Stimulated activated CD4-positive, alpha-beta T cell treated with anti-CD3 and anti-CD28 coated beads, Interleukin-4, amount 100 ng/mL, for 4 hours (primary cell): ENCODE measurements around the gene GRIK1.

Experiments
- DNase-seq, 2 experiments: peaks; one replicate each; pipeline ENCODE4 v3.0.0-alpha.2; 2020

GRIK1 gene

GRCh38 chr21:29660047-29660720 is 279.6 kb downstream of the GRIK1 start:
- no peak for DNase-seq

GRCh38 chr21:29658934-29659203 is 280.9 kb downstream of the GRIK1 start:
- DNase-seq: no peak

DNA sequence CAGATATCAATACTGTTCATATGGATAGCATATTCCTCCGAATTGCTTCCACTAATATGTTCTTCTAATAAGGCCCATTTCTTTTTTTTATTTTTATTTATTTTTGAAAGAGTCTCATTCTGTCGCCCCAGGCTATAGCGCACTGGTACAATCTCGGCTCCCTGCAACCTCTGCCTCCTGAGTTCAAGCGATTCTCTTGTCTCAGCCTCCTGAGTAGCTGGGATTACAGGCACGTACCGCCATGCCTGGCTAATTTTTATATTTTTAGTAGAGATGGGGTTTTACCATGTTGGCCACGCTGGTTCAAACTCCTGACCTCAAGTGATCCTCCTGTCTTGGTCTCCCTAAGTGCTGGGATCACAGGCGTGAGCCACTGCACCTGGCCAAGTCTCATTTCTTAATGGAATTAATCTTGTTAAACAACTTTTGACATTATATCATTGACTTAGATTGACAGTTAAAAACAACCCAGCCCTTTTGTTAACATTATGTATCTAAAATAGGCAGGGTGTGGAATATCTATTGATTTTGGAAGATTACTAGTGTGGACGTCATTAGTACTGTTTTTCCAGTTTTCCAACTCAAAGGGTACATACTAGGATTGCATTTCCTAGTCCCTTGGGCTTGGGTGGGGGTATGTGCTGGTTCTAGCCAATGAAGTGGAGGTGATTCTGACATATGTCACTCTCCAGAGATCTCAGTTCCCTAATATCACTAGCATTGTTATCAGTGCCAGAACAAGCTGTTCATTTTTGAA is 281.4 kb downstream of the GRIK1 start:
- DNase-seq: no peak

GRCh38 chr21:29657240-29657989 is 282.4 kb downstream of the GRIK1 start:
- no peak for DNase-seq

DNA sequence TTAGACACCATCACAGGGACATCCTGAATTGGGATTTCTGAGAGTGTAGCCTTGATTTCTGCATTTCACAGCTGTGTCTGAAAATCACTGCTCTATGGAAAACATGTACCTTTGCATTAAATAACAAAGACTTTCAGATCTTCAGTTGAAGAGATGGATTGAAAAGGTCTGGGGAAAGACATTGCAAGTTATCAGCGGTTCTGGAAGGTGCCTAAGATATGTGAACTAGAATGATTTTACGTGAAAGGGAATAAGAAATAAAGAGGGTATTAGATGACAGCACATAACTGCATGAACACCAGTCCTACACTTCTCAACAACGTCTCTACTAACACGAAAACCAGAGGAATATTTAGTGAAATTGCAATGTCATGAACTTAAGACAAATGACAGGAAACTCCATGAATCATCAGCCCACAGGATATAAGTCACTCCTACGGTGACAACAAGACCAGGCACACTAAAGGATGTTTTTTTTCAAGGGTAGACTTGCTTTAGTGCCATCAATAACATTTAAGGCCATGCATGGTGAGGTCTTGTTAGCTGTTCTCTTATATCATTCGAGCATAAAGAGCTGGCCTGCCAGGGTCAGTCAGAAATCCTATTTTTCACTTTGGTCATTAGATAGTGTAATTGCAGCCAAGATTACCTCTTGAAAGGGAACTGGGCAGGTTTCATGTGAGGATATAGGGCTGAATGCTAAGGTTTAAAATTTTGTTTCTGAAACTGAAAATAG is 283.1 kb downstream of the GRIK1 start:
- no peak for DNase-seq

GRCh38 chr21:29655577-29655976 is 284.2 kb downstream of the GRIK1 start:
- no peak for DNase-seq

GRCh38 chr21:29654855-29655254 is 284.9 kb downstream of the GRIK1 start:
- no peak for DNase-seq

DNA sequence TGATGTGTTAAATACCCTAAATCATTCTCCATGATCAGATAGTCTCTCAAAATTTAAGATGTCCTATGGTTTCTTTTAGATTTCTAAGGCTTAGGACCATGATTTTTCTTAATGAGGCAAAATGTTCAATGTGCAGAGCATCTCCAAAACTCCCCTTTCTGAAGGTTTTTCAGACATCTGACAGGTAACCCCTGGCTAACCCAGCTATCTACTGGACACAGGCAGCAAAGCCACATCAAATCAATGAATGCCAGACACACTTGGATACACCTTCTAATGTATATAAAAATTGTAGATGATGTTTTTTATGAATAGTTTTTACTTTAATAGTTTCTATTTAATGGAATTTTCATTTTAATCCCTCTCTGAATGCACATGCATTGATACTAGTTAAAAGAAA is 285.6 kb downstream of the GRIK1 start:
- no peak for DNase-seq

DNA sequence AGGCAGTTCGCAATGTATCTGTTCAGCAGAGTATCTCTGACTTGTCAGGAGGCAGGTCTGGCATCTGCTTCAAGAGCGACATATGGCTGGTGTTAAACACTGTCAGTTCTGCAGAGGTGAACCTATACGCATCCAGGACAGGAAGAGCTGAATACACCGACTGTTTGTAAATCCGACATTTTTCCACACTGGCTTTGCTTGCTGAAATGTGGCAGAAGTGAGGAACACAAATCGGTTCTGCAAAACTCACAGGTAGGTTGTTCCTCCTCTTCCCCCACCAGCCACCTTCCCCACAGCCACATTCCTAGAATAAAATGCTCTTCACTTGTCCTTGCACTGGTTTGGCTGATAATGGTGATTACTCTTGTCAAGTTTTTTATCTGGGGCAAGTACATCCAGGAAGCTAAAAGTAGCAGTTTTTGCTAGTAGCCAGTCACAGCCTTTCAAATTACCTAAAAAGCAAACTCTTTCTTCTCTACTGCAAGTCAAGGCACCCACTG is 289.2 kb downstream of the GRIK1 start:
- no peak for DNase-seq

GRCh38 chr21:29649406-29649814 is 290.4 kb downstream of the GRIK1 start:
- DNase-seq: no peak

GRCh38 chr21:29648710-29649240 is 291.0 kb downstream of the GRIK1 start:
- no peak for DNase-seq

DNA sequence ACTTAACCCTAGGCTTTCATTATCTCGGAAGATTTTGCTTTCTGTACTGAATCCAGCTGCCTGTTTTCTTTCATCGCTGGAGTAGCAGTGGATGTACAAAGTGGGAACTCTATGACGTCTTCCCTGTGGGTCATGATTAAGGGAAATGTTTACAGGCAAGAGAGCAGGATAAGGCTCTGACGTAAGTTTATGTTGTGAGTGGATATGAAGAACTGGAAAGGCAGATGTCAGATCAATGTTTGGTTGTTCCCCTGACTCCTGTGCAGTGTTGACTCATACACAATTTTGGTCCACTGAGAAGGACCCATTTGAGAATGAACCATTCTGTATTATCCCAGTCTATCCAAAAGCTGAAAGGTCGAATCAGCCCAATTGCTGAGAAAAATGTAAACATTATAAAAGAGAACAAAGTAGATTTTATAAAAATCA is 292.4 kb downstream of the GRIK1 start:
- DNase-seq: no peak

- DNase-seq: no peak
These were observed 293.9 kb downstream of the GRIK1 start for GRCh38 chr21:29645666-29646553.

DNA sequence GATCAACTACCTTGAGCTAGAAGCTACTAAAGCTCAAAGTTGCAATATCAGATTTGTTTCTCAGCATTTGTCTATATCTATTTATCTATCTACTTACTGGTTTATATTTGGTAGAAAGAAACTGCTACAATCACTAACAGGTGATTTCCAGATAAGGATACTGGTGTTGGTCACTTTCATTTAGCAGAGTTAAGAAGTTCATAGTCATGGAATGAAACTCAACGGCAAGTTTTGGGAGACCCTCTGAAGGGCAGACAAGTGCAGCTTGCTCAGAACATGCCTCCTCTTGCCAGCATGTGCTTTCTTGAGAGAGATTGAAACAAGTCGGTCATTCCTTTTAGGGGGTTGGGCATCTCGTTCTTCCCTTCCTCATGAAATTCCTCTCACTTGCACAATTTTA is 296.5 kb downstream of the GRIK1 start:
- DNase-seq: no peak

DNA sequence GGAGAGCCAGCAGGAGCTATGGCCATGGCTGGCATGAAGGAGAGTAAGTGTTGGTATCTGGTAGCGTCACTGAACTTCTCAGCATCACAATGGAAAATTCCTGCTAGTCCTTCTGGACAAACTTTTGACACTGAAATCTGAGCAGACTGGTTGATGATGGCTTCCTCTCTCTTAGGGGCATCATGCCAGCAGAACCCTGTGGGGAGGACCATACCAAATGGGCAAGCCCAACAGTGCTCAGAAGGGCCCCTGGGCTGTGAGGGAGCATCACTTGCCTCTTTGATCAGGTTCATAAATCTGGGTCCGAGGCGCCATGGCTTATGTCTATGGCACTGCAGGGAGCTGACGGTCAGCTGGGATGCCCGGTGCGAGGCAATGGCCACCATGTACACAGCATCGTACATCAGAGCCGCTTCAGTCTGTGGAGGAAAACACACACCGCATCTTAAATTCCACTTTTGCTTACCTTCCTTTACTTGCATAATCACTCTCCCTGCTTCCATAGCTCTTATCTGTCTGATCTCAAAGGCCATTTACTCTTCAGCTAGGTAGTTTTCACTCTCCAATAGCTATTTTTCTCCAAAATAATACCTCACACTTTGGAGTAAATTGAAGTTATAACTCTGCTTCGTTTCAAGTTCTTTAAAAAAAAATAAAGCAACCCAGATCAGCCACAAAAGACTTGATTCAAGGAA is 297.1 kb downstream of the GRIK1 start:
- DNase-seq: no peak

DNA sequence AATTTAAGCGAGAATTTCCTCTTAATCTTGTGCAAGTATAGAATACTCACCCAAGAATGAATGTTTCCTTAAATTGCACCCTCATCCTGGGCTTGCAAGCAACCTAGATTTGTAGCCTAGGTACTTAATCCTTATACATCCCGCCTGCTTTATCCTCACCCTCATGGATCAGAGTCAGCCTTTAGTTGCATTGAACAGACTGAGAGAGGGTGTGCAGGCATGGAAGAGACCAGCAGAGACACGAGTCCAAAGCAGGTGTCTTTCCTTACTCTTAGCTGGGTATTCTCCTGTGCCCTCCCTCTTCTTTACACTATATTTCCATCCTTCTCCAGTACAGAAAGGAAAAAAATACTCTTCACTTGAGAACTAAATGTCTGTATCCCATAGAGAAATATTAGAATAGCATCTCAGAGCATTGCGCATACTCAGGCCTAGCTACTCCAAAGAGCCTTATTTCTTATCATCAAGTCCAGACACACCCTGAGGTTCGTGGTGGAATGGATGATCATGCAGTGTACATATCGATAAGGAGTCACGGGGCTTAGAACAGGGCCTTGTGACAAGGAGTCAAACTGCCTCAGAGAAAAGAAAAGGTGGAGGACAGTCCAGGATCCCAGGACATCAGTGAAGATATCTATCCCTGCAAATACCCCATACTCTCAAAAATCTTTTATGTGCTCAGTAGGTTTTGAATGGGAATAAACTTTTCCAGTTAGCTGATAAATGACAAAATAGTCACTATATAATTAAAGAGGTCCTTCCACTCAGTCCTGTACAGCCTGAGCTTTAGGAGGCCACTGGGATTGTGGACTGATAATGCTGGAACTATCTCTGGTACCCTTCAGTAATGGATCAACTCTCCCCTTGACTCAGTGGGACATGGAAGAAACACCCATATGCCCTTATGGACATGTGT is 297.9 kb downstream of the GRIK1 start:
- no peak for DNase-seq

DNA sequence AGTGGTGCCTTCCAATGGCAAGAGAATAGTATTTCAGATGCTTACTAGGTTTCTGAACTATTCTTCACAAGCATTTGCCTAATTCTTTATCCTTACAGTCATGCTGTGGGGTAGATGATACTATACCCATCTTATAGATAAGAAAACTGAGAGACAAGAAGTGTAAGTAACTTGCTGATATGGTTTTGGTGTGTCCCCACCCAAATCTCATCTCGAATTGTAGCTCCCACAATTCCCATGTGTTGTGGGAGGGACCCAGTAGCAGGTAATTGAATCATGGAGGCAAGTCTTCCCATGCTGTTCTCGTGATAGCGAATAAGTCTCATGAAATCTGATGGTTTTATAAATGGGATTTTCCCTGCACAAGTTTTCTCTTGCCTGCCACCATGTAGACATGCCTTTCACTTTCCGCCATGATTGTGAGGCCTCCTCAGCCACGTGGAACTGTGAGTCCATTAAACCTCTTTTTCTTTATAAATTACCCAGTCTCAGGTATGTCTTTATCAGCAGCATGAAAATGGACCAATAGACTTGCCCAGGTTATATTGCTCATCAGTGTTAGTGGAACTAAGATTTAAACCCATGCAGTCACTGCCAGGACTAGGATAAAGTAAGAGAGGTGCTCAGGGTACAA is 298.7 kb downstream of the GRIK1 start:
- DNase-seq: no peak

GRCh38 chr21:29640080-29640508 is 299.7 kb downstream of the GRIK1 start:
- DNase-seq: no peak

- DNase-seq: no peak
These were observed 300.3 kb downstream of the GRIK1 start for GRCh38 chr21:29639366-29640079.
